H1 (cell line): ENCODE measurements around the gene ORC5. TPM values are rescaled to one million over a fixed set of nuclear protein-coding genes. Genes with fewer than 3 reads are reported as not detected.

Experiments
- CBX5 ChIP-seq: fragments of 300-800, 300-1000 bp; sonication (generic); IDR thresholded peaks from 2 replicates; pipeline ENCODE4 v1.7.1; 2016; ENCODE audit warnings: antibody characterized with exemption, low read length, low read depth
- CBX8 ChIP-seq: fragments of 300-800, 300-1000 bp; sonication (generic); IDR thresholded peaks from 2 replicates; pipeline ENCODE4 v1.7.1; 2016; ENCODE audit warnings: low read depth, low read length, borderline replicate concordance
- CEBPB ChIP-seq: IDR thresholded peaks from 2 replicates; pipeline ENCODE4 v1.6.1; 2012; ENCODE audit warnings: low read depth, low read length
- CHD1 ChIP-seq: IDR thresholded peaks from 2 replicates; pipeline ENCODE4 v1.6.1; 2012; ENCODE audit warnings: low read depth, low read length, improper control_type of control experiment
- CHD2 ChIP-seq: IDR thresholded peaks from 2 replicates; pipeline ENCODE4 v1.6.1; 2012; ENCODE audit warnings: low read length, improper control_type of control experiment
- GABPA ChIP-seq: IDR thresholded peaks from 2 replicates; pipeline ENCODE4 v1.6.1; 2011; ENCODE audit warnings: mild to moderate bottlenecking, low read length, moderate library complexity, borderline replicate concordance; ENCODE audit not compliant: insufficient read depth
- HDAC2 ChIP-seq, 2 experiments: fragments of 300-600 bp in 1 of 2; sonication (generic) in 1 of 2; IDR thresholded peaks; 2 replicates each; pipeline ENCODE4 v1.6.1; 2011 to 2012; ENCODE audit warnings: low read depth in 2 of 2, low read length in 2 of 2, mild to moderate bottlenecking in 2 of 2, moderate library complexity in 2 of 2, borderline replicate concordance in 1 of 2, inconsistent platforms in 1 of 2
- HDAC6 ChIP-seq: IDR thresholded peaks from one replicate; pipeline ENCODE4 v1.7.1; 2012; ENCODE audit warnings: low read depth, mild to moderate bottlenecking, inconsistent platforms, low read length, moderate library complexity
- KDM1A ChIP-seq: fragments of 200-600, 300-600 bp; sonication (generic); IDR thresholded peaks from 2 replicates; pipeline ENCODE4 v1.7.1; 2016; ENCODE audit warnings: mild to moderate bottlenecking, low read length, borderline replicate concordance
- NRF1 ChIP-seq: IDR thresholded peaks from 2 replicates; pipeline ENCODE4 v1.6.1; 2011; ENCODE audit warnings: mild to moderate bottlenecking, low read depth, low read length, improper control_type of control experiment
- RAD21 ChIP-seq, 2 experiments: IDR thresholded peaks in 1 of 2; conservative IDR thresholded peaks in 1 of 2; 2 replicates each; pipeline ENCODE4 v1.6.1; 2011; ENCODE audit warnings: low read depth in 2 of 2, low read length in 2 of 2, improper control_type of control experiment in 1 of 2, inconsistent platforms in 1 of 2, mild to moderate bottlenecking in 1 of 2, moderate library complexity in 1 of 2
- RBBP5 ChIP-seq: IDR thresholded peaks from 2 replicates; pipeline ENCODE4 v1.7.1; 2012; ENCODE audit warnings: low read depth, mild to moderate bottlenecking, inconsistent platforms, low read length, moderate library complexity, borderline replicate concordance
- RNF2 ChIP-seq: fragments of 200-900, 300-1000 bp; sonication (generic); IDR thresholded peaks from 2 replicates; pipeline ENCODE4 v1.7.1; 2016; ENCODE audit warnings: borderline replicate concordance, low read depth, mild to moderate bottlenecking, antibody characterized with exemption, low read length; ENCODE audit not compliant: poor library complexity, severe bottlenecking; ENCODE audit errors: missing control alignments
- SUZ12 ChIP-seq: fragments of 200-600 bp; sonication (generic); IDR thresholded peaks from 2 replicates; pipeline ENCODE4 v1.6.1; 2012; ENCODE audit warnings: mild to moderate bottlenecking, inconsistent platforms, low read length, moderate library complexity, mixed read lengths
- TAF1 ChIP-seq: IDR thresholded peaks from 2 replicates; pipeline ENCODE4 v1.6.1; 2011; ENCODE audit warnings: mild to moderate bottlenecking, low read depth, low read length
- polyA plus RNA-seq, 7 experiments: library from polyadenylated mRNA; depleted of rRNA in 3 of 7; stranded (reverse) in 5 of 7; unstranded in 2 of 7; fragments of >200 nt in 5 of 7; fragments of 200-250 nt in 2 of 7; gene quantifications; 1 replicate in 5 of 7; 2 replicates in 1 of 7; 4 replicates in 1 of 7; pipeline versions ENCODE4 v1.2.1 to v1.2.3, GENCODE V29; 2011 to 2013; ENCODE audit warnings: missing spikeins in 2 of 7, mixed read lengths in 2 of 7
- total RNA-seq: library from RNA; stranded (reverse); fragmentation: NEBNext Ultra II Directional; extraction: Animal tissue kit (Norgen Biotek cat#: 25700); gene quantifications from 2 replicates; pipeline ENCODE4 v1.2.1, GENCODE V29; 2021
- TF ChIP-seq, protein P1 (sequence below): IDR thresholded peaks from 2 replicates; pipeline ENCODE4 v1.6.1; 2012; ENCODE audit warnings: inconsistent platforms

The ORC5 gene
- total and polyA plus RNA-seq, 2 of the 8 experiments (the other 6 are each of a cell fraction or from before 2014, with no cell fraction given), result 7.7 to 19.9 TPM

DNA sequence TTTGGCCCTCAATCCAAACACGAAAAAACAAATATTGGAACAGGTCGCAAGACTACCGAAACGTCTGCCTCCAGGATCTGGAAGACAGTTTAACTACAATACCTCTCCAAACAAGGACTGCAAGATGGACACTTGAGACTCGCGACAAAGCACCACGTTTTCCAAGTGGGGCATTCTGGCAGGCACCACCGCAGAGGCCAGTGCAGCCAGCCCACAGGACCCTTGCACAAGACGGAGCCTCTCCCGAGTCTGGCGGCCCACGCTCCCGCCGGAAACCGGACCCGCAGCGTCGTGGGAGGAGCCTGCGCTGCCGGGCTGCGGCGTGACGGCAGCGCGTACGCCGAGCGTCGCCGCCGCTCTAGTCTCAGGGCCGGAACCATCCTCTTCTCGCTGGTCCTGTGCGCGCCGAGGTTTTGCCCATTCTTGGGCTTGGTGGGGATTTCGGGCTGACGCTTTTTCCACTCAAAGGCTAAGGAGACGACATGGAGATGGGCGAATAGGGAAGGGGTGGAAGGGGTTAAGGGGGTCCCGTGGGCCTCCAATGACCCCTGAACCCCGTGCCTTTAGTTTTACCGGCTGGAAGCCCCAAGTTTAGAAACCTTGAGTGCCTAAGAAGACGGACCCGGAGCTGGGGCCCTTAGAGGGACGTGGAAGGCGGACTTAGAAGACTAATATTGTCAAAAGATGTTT, at the start of gene ORC5 (continued):
- TF ChIP-seq CBX5 (no peak), SUZ12 (no peak), CHD2 (peak; percentile 21; the same call in 1 of the 2 replicates), GABPA (no peak), TAF1 (peak; percentile 92), CBX8 (no peak), CEBPB (peak; percentile 25; the same call in 1 of the 2 replicates), RAD21 (IDR thresholded peaks at IDR 0.05 in 1 of 2, conservative IDR thresholded peaks at IDR 0.05 in 1 of 2; ENCODE audit: low read depth in 2 of 2, low read length in 2 of 2) (no peak), RNF2 (no peak), HDAC2 (IDR thresholded peaks at IDR 0.05; ENCODE audit: borderline replicate concordance in 1 of 2, low read depth in 2 of 2, low read length in 2 of 2) (0 out of 4 replicates have a peak, but pooled peaks of 1 of the 2 experiments have one; percentile 16), RBBP5 (peak; percentile 77; the same call in 1 of the 2 replicates), HDAC6 (no peak), CHD1 (no peak), KDM1A (peak; percentile 55; the same call in 1 of the 2 replicates), NRF1 (no peak)
- TF ChIP-seq, protein P1, sequence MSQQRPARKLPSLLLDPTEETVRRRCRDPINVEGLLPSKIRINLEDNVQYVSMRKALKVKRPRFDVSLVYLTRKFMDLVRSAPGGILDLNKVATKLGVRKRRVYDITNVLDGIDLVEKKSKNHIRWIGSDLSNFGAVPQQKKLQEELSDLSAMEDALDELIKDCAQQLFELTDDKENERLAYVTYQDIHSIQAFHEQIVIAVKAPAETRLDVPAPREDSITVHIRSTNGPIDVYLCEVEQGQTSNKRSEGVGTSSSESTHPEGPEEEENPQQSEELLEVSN, result peak; percentile 40
- TF ChIP-seq, all 59 proteins: peak for 20
